GM19099 (cell line): ENCODE data around the gene PTPN2.

Experiments
- POLR2A ChIP-seq: IDR thresholded peaks from 3 replicates; pipeline ENCODE4 v1.6.1; 2011; ENCODE audit warnings: low read depth; ENCODE audit not compliant: insufficient read length; ENCODE audit errors: extremely low read depth

PTPN2 gene

GRCh38 chr18:12777500-12777944 is 106.5 kb downstream of the PTPN2 start:
- no peak for TF ChIP-seq POLR2A

- TF ChIP-seq POLR2A, result no peak
Observed at GRCh38 chr18:12776821-12777471, 107.1 kb downstream of the PTPN2 start.

GRCh38 chr18:12774982-12775381 is 109.1 kb downstream of the PTPN2 start:
- TF ChIP-seq POLR2A, result no peak

DNA sequence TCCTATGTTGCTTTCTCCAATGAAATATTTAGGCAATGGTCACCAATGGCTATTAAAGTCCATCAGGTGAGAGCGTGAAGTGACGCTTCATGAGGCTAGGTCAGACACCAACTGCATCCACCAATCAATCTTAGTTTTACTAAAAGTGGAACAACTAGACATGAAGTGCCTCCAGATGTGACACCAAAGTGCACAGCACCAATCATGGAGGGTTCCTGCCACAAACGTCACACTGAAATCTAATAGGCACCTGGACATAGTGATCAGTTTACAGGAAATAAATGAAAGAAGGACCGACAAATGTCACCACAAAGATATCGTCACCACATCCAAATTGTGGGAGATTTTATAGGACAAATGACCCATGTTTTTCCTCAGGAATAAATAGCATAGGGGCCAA is 110.7 kb downstream of the PTPN2 start:
- TF ChIP-seq POLR2A, result no peak

GRCh38 chr18:12772111-12772510 is 111.9 kb downstream of the PTPN2 start:
- TF ChIP-seq POLR2A, result no peak

DNA sequence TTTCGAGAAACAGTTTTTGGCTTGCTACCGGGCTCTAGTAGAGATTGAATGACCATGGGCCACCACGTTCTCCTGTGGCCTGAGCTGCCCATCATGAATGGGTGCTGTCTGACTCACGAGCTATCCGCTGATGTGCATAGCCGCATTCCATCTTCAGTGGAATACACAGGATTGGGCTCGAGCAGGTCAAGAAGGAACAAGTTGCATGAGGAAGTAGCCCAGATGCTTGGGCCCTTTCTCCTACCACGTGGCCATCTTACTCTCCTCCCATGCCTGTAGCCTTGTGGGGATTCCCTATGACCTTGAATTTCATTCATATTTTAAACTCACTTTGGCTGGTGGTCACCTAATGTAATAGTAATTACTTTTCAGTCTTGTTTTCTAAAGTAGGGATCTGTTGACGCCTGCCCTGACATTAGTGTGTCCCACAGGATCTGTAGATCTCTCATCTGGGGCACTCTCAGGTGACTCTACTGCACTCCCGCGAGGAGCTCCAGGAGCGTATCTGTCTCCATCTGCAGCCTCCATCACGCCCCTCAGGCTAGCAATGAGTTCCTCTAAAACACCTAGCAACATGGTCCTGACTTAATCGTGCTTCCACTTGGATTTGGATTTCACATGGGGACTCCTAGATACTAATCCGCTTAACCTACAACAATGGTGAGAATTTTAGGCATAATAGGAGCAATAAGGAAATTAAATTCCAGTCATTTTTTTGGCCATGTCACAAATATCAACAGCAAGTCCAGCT is 113.4 kb downstream of the PTPN2 start:
- TF ChIP-seq POLR2A, result no peak

DNA sequence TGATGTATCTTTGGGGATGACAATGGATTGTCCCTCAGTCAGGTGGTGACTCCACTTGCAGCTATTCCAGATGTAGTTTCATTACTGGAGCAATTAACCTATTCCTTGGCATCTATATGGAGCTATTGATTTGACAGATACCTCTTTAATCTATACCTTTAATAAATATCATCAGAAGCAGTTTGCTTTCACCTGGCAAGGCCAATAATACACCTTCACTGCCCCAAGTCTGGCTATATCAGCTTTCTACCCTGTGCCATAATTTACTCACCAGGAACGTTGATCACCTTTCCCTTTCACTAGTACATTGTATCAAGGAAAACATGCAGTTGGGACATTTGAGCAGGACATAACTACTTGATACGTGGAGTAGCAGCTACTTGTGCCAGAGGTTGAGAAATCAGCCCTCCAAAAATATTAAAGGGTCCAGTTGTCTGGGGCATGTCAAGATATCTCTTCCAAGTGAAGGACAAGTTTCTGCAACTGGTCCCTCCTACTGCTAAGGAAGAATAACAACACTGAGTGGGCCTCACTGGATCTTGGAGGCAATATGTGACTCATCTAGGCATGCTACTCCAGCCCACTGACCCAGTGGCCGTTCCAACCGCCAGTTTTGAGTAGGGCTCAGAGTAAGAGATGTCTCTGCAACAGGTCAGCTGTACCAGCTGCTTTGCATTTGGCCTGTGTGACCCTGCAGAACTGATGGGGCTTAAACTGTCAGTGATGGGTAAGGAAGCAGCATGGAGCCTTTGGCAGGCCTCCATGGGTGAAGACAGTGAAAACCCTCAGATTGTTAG is 114.2 kb downstream of the PTPN2 start:
- TF ChIP-seq POLR2A, result no peak

DNA sequence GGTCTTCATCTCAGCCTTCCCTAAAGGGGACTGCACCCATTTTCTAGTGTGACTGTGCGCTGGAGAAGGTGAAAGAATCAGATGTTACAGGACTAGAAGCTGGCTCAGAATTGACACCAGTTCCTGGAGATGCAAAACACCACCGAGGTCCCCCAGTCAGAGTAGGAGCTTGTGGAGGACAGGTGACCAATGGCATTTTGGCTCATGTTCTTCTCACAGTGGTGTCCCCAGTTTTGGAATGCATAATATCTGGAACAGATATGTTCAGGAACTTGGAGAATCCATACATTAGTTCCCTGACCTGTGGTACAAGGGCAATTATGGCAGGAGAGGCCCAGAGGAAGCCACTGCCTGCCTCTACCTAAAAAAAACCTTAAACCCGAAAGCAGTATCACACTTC is 114.9 kb downstream of the PTPN2 start:
- TF ChIP-seq POLR2A, result no peak

GRCh38 chr18:12768625-12769024 is 115.4 kb downstream of the PTPN2 start:
- TF ChIP-seq POLR2A, result no peak

DNA sequence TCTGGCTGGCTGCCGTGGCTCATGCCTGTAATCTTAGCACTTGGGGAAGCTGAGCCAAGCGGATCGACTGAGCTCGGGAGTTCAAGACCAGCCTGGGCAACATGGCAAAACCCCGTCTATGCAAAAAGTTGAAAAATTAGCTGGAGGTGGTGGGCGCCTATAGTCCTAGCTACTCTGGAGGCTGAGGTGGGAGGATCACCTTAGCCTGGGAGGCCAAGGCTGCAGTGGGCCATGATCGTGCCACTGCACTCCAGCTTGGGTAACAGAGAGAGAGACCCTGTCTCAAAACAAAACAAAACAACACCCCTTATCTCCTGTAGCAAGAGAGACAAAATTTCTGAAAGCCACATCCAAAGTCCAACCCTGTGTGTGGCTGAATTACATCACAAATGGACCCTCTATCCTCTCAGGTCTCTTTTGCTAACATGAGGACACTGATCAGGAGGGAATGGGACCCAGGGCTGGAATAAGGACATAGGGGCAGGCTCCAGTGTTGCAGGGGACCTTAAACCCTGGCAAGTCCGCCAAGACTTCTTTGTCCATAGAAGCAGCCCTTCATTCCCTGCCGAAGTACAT is 116.4 kb downstream of the PTPN2 start:
- TF ChIP-seq POLR2A, result no peak

DNA sequence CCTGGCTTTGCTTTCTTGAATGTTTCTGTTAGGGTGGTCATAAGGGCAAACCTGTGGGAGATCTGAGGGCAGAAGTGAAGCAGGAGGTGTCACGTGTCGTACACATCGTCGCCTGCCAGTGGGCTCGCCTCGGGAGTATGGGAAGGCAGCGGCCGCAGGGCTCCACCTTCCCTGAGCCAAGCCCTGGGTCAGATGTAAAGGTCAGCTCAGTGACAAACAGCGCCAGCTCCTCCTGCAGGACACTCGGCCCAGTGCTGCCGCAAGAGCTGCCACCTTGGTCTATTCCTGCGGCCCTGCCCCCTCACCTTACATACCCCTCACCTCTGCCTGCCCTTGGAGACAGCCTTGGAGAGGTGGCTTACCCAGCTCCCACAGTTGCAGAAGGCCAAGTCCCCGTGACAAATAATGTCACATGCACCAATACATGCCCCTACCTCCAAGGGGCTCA is 117.0 kb downstream of the PTPN2 start:
- no peak for TF ChIP-seq POLR2A

DNA sequence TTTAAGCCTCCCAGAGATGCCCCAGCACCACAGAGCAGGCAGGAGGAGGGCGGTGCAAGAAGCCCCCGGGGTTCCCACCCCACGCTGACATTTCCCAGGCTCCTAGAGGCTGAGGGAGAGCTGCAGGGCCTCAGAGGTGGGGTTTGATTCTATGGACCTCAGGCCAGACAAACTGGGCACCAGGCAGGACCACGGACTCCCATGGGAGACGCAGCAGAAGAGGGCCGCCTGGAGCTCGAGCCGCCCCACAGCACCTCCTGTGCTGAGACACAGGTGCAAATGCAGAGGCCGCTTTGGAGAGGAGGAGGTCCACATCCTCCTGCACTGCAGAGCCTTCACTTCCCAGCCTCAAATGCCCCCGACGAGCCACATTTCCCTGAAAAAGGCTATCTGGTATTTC is 118.5 kb downstream of the PTPN2 start:
- no peak for TF ChIP-seq POLR2A

- no peak for TF ChIP-seq POLR2A
Observed at GRCh38 chr18:12765126-12765525, 118.9 kb downstream of the PTPN2 start.

- TF ChIP-seq POLR2A, result no peak
Observed at GRCh38 chr18:12754511-12754910, 129.5 kb downstream of the PTPN2 start.

- TF ChIP-seq POLR2A, result no peak
Observed at GRCh38 chr18:12751891-12752290, 132.1 kb downstream of the PTPN2 start.
